Hematopoietic multipotent progenitor cell (in vitro differentiated cells): ENCODE results near the gene HOXA10. TPM values are rescaled to one million over a fixed set of nuclear protein-coding genes. Genes with fewer than 3 reads are reported as not detected.

ENCODE experiments used
- DNase-seq, 3 donors: peaks; one replicate each; pipeline ENCODE4 v3.0.0-alpha.2; 2011 to 2015; ENCODE audit warnings: low read depth in 2 of 3, low spot score in 2 of 3
- total RNA-seq: library from RNA; depleted of rRNA; stranded (reverse); fragments of >200 nt; gene quantifications from one replicate; pipeline ENCODE4 v1.2.3, GENCODE V29; 2012

The HOXA10 gene
- total RNA-seq, 1 donor, result 19.4 TPM

- no peak for DNase-seq
These were observed 26.7 kb downstream of the HOXA10 start, which contains the start of gene HOXA6 for GRCh38 chr7:27147199-27148030. Gene HOXA6 (minus strand): TSS chr7:27147774. CDS start chr7:27147749, 25 bp downstream.

DNA sequence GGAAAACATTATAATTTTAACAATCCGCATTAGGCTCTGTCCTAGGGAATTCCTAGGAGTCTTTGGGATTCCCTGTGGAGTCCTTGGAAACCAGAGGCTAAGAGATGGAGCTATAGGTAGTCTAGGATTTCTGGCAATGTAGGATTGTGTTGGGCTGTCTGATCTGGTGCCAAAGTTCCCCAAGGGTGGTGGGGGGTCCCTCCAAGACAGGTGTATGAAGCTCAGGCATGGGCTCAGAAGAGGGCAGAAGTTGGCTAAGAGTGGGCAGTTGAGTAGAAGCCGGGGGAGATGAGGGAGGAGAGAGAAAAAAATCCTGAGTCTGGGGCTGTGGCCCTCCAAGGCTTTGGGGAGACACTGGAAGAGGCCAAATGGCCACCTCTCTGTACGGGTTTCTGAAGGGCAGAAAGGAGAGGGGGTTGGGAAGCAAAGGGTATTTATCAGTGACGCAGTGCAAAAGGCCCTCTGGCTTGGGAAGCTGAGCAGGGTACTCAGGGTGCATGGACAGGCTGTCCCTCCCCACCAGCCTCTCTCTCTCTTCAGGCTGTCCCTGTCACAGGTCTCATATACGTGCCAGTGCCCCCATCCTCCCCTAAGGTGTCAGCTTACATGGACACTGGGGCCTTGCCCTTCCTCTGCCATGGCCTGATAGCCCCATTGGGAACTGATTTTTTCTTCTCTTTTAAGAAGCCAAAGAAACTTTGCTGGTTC lies 27.5 kb downstream of the HOXA10 start:
- no peak for DNase-seq

DNA sequence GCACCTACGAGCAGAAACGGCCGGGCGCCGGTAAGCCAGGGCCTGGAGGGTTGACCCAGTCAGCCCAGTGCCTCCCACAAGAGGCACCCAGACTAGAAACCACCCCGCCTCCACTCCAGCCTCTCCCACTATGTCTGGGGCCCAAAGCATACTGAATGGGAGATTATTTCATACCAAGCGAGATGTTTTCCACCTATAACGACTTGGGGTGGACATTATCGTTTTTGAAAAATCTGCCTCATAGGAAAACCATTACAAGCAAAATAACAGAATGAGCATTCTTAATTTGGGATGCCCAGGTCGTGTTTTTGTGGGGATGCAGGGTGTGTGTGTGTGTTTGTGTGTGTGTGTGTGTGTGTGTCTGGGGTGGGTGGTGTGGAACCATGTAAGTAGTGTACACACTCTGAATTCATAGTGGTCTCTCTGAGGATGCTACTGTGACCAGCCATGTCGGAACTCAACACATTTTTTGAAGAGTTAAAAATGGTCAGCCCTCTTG lies 28.2 kb downstream of the HOXA10 start:
- DNase-seq, result no peak

- no peak for DNase-seq
These were observed 28.8 kb downstream of the HOXA10 start for GRCh38 chr7:27145165-27145913.

DNA sequence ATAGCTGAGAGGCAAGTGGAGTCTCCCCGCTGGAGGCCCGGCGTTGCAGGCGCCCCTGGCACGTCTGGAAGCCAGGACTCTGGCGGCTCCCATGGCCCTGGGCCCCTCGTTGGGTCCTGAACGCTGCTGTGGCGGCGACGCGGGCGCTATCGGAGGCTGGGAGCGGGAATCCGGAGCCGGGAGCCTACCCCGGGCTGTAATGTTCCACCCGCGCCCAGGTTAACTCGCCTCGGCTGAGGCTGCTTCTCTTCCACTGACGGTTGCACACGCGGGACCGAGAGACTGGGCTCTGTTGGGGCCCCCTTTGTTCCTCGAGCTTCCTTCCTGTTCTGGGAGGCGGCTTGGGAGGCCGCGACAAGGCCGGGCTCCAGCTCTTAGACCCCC lies 29.3 kb downstream of the HOXA10 start:
- no peak for DNase-seq

DNA sequence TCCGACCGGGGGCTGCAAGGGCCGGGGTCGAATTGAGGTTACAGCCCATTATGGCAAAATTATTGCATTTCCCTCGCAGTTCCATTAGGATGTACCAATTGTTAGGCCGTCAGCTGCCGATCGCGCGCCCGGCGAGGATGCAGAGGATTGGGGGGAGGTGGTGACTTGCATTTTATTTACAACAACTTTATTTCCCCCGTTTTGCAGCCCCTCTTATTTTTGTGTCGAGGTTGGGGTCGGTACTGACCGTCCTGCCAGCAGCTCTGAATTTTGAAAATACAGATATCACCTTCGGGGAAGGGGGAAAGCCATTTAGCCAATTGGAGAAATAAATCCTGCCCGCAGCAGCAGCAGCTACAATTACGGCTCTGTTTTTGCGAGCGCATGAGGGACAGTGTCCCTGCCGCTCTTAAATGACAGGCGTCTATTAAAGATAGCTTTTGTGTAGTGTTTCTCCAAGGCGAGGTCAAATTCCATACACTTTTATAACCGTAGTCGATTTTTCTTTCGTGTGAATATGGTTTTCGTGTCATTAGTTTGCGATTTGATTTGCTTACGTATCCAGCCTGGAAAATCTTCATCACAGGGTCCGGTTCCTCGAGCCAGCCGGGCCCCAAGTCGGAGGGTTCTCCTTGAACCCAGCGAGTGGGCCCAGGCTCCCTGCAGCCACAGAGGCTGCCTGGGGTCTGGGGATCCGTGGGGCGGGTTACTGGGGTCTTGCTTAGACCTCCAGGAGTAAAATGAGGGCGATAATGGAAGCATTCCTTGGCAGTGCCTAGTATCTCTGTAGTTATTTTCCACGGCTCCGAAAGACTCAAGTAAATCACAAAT lies 30.0 kb downstream of the HOXA10 start:
- no peak for DNase-seq

DNA sequence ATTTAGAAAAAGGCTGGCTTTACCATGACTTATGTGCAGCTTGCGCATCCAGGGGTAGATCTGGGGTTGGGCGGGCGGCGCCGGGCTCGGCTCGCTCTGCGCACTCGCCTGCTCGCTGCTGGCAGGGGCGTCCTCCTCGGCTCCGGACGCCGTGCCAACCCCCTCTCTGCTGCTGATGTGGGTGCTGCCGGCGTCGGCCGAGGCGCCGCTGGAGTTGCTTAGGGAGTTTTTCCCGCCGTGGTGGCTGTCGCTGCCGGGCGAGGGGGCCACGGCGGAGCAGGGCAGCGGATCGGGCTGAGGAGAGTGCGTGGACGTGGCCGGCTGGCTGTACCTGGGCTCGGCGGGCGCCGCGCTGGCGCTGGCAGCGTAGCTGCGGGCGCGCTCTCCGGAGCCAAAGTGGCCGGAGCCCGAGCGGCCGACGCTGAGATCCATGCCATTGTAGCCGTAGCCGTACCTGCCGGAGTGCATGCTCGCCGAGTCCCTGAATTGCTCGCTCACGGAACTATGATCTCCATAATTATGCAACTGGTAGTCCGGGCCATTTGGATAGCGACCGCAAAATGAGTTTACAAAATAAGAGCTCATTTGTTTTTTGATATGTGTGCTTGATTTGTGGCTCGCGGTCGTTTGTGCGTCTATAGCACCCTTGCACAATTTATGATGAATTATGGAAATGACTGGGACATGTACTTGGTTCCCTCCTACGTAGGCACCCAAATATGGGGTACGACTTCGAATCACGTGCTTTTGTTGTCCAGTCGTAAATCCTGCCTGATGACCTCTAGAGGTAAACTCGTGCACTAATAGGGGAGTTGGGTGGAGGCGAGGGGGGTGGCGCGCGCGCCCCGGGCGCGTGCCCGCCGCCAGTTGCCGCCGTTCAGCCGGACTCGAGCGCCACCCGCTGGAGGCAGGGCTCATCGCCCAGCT lies 30.8 kb downstream of the HOXA10 start, which contains the start of gene HOXA5:
TSS of gene HOXA5 (minus strand) at position 659 of the 927 bp plus-strand sequence. CDS start at position 585, 74 bp downstream.
- peak in 1 of 3 donors; percentile 78 for DNase-seq

GRCh38 chr7:27142580-27143022 lies 31.5 kb downstream of the HOXA10 start:
- no peak for DNase-seq

DNA sequence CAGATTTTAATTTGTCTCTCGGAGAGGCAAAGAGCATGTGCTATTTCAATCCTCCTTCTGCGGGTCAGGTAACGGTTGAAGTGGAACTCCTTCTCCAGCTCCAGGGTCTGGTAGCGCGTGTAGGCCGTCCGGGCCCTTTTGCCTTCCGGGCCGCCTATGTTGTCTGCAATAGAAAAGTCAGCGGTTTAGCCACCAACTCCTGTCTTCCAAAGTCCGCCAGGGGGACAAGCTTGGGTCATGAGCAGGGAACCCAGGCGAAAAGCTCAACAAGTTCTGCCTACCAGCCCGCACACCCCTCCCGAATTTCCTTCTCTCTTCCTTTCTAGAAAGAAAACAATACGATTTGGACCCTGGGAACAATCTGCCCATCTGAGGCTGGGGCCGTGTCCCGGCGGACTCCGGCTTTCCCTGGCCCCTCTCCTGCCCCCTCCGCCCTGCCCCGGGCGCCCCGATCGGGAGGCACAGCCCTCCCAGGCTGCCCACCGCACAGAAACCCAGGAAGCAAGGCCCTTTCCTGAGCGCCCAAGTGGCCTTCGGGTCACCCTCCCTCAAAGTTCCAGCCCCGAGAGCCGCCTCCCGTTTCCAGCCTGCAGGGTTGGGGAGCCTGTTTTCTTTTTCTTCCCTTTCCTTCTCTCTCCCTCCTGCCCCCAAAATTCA lies 32.1 kb downstream of the HOXA10 start:
- no peak for DNase-seq

DNA sequence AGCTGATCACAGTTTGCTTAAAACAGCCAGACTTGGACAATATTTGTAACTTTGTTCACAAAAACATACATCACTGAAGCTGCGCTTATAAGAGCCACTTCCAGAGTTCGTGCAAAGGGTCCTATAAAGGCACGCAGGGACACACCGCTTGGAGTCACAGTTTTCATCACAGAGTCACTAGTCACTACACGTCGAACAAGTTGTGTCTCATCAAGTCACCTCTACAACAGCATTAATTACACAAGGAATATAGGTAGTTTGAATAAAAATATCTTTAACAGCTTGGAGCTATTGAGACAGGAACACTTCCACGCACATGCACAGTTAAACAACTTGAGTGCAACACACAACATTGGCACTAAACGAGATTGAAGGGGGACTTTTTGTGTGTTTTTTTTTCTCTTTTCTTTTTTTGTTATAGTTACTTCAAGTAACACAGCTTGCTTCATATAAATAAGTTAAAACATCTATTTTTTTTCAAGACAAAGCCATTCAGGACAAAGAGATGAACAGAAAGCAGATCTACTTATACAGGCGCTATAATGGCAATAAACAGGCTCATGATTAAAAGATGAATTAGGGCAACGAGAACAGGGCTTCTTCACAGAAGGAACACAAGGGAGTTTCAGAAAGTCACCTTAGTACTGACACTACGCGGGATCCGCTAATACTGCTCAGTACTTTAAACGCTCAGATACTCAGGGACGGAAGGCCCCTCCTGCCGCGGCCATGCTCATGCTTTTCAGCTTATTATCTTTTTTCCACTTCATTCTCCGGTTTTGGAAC lies 32.8 kb downstream of the HOXA10 start:
- DNase-seq, result no peak

GRCh38 chr7:27140126-27140857 lies 33.8 kb downstream of the HOXA10 start:
- no peak for DNase-seq

DNA sequence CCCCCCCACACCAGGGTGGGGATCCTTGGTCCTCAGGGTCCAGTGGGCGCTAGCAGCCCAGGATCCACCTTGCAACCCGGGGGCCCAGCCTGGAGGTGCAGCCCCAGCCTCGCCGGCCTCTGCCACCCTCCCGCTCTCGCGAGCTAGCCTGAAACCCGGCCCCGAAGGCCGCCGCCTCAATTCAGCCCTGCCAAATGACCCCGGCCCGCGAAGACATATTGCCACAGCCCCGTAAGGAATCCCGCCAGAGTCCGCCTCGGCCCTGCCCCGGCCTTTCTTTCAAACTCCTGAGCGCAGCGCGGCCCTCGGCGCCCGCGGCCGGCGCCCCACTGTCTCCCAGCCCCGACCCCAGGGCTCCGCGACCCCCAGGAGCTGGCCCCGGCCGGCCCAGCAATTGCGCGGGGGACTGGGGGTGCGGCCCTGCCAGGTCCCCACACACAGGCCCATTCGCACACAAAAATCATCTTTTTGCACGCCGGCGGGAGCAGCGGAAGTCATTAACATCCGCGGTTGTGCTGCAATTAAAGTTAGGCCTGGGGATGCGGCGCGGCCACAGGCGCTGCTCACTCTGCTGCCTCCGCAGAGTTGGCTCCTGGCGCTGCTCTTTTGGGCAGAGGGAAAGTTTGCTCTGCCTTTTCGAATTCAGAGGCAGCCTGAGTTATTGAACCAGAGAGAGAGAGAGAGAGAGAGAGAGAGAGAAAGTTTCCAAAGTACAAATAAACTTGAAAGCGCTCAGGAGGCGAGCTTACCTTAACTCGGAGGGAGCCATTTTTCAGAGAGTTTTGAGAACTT lies 34.6 kb downstream of the HOXA10 start:
- no peak for DNase-seq

- DNase-seq, result no peak
These were observed 35.2 kb downstream of the HOXA10 start for GRCh38 chr7:27138985-27139333.

- no peak for DNase-seq
These were observed 35.6 kb downstream of the HOXA10 start for GRCh38 chr7:27138472-27138871.

DNA sequence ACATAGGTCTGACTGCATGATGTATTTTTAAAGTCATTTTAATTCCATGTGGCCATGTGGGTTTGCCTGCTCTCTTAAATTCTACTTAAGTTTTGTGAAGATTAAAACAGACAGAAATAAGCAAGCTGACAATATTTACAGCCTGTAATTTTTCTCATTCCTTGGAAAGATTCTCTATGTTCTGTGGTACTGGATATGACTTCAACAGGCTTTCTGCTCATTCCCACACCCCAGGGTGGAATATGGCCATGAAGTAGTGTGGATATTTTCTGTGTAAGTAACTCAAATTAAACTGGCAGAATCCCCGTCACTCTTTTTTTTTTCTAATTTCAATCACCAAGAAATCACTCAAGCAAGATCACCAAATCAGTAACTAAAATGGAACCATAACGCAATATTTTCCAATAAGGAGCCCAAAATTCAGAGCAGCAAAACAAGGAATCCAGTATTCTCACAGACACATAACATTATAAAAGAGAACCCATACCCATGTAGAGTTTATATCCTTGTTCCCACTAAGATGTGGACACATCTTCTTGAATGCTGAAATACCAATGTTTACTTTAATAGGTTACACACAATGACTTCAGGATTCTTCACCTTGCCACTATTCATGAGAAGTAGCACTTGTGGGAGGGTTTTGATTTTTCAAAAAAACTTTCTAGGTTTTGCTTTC lies 36.3 kb downstream of the HOXA10 start:
- no peak for DNase-seq

DNA sequence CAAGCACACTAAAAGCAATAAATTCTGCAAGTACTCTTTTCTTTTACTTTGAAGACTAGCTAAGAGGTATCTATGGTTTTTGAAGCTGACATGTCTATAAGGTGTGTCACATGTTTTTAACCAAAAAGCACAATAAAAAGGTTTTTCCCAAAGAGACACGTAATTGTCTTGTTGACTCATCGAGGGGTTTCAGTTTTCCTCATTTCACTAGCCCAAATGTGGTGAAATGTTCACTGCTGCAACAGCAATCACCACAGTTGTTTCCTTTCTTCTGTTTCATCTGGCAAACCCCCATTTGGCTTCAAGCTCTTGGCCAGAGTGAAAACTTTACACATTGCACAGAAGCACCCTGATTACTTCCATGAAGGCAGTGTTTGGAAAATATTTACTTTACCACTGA lies 39.7 kb downstream of the HOXA10 start:
- peak in 1 of 3 donors; percentile 52 for DNase-seq
